Measurements from ENCODE around the gene HOXA4. TPM values are rescaled to one million over a fixed set of nuclear protein-coding genes. Genes with fewer than 3 reads are reported as not detected.

HOXA4 gene
- total and polyA plus RNA-seq, 10 of the 15 experiments (the other 5 are each of a cell fraction or from before 2014, with no cell fraction given) = 0.07 TPM; not detected in 9

DNA sequence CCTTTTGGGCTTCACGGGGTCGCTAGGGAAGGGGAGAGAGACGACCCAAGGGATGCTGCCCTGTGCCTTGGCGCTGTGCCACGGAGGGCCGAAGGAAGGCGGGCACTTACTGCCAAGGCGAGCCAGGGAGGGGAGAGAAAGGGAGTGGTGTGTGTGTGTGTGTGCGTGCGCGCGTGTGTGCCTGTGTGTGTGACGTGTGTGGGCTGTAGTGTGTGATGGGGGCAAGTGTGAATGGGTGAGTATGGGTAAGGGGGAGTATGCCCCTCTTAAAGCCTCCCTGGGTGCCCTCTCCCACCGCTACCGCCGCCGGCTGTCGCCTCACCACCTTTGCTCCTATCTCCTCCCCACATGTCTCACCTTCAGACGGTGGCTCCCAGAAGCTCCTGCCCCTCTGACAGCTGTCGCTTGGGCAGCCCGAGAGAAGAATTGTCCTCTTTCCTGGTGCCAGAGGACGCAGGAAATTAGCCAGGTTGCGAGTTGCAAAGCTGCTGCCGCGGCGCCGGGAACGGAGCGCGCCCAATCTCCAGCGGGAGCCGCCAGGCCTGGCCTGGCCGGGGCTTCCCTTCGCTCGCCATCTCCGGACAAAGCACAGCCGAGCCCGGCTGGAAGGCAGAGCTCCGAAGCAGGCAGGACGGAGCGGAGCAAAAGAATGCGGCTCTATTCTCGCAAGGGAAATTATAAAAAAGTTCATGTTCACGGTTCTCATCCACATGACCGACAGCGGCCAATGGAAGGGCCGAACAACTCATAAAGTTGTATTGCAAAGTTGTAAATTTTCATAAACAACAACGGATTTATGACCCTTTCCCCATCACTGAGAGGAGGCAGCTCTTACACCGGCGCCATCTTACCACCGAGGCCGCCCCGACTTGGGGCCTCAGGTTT lies 21.6 kb upstream of the HOXA4 start, which contains the start of gene HOXA3:
Gene HOXA3 (minus strand): TSS at position 653 of the 885 bp plus-strand sequence. CDS start 41,943 bp downstream, outside the sequence.
- in situ Hi-C loops (cut with MboI) = loop anchor here (25.0 kb wide), 1 partner anchor 1065 kb away; no protein-coding TSS in a partner anchor
- WGBS (ENCODE audit: insufficient coverage, insufficient replicate concordance, low lambda C conversion rate, missing lambda C conversion rate) = 2% methylated on average over 50 of the region's 53 CpGs
- Histone ChIP-seq H2AFZ (ENCODE audit: control insufficient read depth, low read depth, low read length) (no peak within 1 kb of the TSS), H3K27me3 (replicated peaks in 1 of 2; ENCODE audit: control insufficient read depth in 2 of 2, insufficient read depth in 2 of 2, low read length in 1 of 2) (peaks cover 20 to 59% of the 10 kb centered on the region in 2 experiments), H3K4me3 (peak within 1 kb of the TSS; percentile 67; the same call in 1 of the 2 replicates), H3K9me3 (replicated peaks; ENCODE audit: control insufficient read depth, insufficient read depth, low read length) (no peaks in the 10 kb centered on the region; the same call in 2 of the 3 replicates), H3K4me1 (ENCODE audit: control insufficient read depth, insufficient read depth, low read length) (no peaks in the 10 kb centered on the region; the same call in 1 of the 2 replicates), H3K4me2 (ENCODE audit: control insufficient read depth, insufficient read depth) (peak within 1 kb of the TSS; percentile 91), H3K36me3 (ENCODE audit: control insufficient read depth in 2 of 2, insufficient read depth in 2 of 2, low read length in 1 of 2) (no peaks in the 10 kb centered on the region), H3K9ac (ENCODE audit: control insufficient read depth, insufficient read depth, low read length) (no peak within 1 kb of the TSS), H3K27ac (ENCODE audit: control insufficient read depth, insufficient read depth) (no peak within 1 kb of the TSS), H4K20me1 (ENCODE audit: control insufficient read depth, insufficient read depth) (no peaks in the 10 kb centered on the region), H3K79me2 (ENCODE audit: control insufficient read depth, insufficient read depth, low read length) (no peaks in the 10 kb centered on the region)
- CTCF ChIA-PET = interaction anchor here (0.7 to 5.5 kb wide), 7 partner anchors 10 to 1257 kb away, joined by 3 to 38 read pairs (median 4); no protein-coding TSS in a partner anchor
- RAD21 ChIA-PET (ENCODE audit: unreplicated experiment) = interaction anchor here (1.3 to 2.8 kb wide), 2 partner anchors 289 to 297 kb away, joined by 3 to 9 read pairs; no protein-coding TSS in a partner anchor
- FAIRE-seq = no peak
- no TSS peak for BruUV-seq (replicated peaks)
- no peak for ATAC-seq
- intact Hi-C loops (cut with micrococcal nuclease; ENCODE audit: unreplicated experiment) = no loop called here
- DNase-seq (ENCODE audit: low read depth, low spot score) = no peak
- POLR2A ChIA-PET = no interaction called here
- SMC1A ChIA-PET (ENCODE audit: uncharacterized antibody, unreplicated experiment) = interaction anchor here (2.4 to 3.2 kb wide), 2 partner anchors 9 to 297 kb away, joined by 6 to 17 read pairs; no protein-coding TSS in a partner anchor
- TF ChIP-seq SUZ12 (IDR thresholded peaks at IDR 0.05; ENCODE audit: unreplicated experiment) = peak; percentile 42
- TF ChIP-seq GATAD2B (conservative IDR thresholded peaks at IDR 0.05; ENCODE audit: low read depth) = no peak
- TF ChIP-seq EZH2 (IDR thresholded peaks at IDR 0.05; ENCODE audit: borderline replicate concordance, control insufficient read depth, low read depth, low read length) = 0 out of 2 replicates have a peak, but pooled peaks have one; percentile 72
